Cardiac septum (tissue), 1 donor: Measurements from ENCODE around the gene IL2RG. TPM values are rescaled to one million over a fixed set of nuclear protein-coding genes. Genes with fewer than 3 reads are reported as not detected.

ENCODE experiments used
- DNase-seq: peaks from one replicate; pipeline ENCODE4 v3.0.0-alpha.2; 2020; ENCODE audit warnings: low spot score
- intact Hi-C: fragments of 100-400 bp; cut with DNase I; formaldehyde crosslinking; loops from one replicate; pipeline ENCODE4 v1.14.0; 2022
- long read RNA-seq: library from polyadenylated mRNA; unstranded; transcript quantifications from one replicate; pipeline ENCODE4 v2.0.0, GENCODE V29; 2021
- total RNA-seq: library from RNA; stranded (reverse); fragmentation: NEBNext Ultra II Directional; extraction: Animal tissue kit (Norgen Biotek cat#: 25700); gene quantifications from one replicate; pipeline ENCODE4 v1.2.1, GENCODE V29; 2021
- donor health status: DM: no; HTN: no; CAD: no.

Gene IL2RG
- total RNA-seq = 2.3 TPM
- long read RNA-seq = 0 reads

DNA sequence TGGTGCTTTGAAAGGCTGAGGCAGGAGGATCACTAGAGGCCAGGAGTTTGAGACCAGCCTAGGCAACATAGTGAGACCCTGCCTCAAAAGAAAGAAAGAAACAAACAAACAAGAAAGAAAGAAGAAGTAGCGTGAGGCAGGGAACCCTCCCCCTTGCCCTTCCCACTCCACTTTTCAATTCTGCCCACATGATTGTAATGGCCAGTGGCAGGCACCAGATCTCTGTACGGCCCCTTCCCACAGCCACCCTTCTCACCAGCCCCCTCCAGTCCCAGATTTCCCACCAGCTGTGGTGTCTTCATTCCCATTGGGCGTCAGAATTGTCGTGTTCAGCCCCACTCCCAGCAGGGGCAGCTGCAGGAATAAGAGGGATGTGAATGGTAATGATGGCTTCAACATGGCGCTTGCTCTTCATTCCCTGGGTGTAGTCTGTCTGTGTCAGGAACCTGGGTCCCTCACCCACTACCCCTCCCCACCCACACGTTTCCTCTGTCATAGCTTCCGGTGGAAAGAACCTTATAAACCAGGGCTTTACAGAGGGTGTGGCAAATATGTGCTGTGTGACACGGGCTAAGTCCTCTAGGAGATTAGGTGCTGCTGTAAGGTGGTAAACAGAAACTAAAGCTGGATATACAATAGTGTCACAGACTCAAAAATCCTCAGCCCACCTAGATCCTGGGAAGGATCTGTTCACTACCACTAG is at the start of gene IL2RG:
TSS of gene IL2RG (minus strand) at position 437 of the 703 bp plus-strand sequence. CDS start at position 399, 38 bp downstream.
- no peak for DNase-seq
- intact Hi-C loops = no loop called here

DNA sequence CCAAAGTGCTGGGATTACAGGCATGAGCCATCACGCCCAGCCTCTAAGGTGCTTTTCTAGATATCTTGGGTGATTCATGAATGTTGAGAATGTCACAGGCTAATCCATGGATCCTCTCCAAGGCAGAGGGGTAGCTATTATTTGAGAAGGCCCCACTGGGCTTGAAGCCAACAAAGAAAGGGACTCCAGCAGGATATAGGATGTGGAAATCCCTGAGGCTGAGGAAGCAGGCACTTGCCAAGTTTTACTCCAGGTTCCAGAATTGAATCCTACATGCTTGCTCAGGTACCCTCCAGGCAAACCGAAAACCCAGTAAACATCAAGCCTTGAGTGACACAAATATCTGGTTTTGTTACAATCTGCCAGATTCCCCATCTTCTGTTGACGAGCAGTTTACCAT is 49.1 kb upstream of the IL2RG start:
- intact Hi-C loops = no loop called here

DNA sequence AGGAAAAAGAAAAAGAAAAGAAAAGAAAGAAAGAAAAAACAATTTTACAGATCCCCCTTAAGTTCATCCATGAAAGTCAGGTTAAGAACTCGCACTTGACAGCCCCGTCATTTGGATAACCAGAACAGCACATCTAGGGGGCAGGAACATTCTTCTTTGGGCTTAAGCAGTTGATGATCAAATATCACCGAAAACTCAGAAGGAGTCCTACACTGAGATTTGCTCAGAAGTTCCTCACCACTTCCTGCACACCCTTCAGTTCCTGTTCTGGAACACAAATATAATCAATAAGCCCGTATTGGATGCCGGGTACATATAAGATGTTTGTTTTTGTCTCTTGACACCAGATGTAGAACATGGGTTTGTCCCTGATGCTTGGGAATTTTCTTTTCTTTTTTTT is 48.0 kb upstream of the IL2RG start:
- DNase-seq = no peak
- intact Hi-C loops = no loop called here

More for the DNA sequence above, 49.1 kb upstream of the IL2RG start:
- DNase-seq = no peak

GRCh38 chrX:71158603-71159002 is 47.2 kb upstream of the IL2RG start:
- DNase-seq = no peak
- intact Hi-C loops = no loop called here

DNA sequence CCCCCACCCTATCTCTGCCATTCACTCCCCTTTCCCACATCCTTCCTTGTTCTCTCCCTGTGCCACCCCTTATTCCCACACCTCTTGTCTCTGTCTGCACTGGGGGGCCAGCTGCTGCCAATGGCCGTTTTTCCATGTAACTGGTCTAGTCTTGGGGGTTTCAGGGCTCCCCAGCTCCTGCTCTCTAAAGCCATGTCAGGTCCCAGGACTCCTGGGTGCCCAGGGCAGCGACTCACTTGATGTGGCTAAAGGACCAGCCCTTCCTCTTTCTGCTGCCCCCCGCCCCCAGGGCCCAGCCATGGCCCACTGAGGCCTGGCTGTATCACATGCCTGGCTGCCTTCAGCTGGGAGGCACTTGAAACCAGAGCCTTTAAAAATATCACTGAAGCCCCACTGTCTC is 43.3 kb upstream of the IL2RG start:
- DNase-seq = no peak
- intact Hi-C loops = no loop called here

- intact Hi-C loops = no loop called here
These were observed 42.8 kb upstream of the IL2RG start for GRCh38 chrX:71154196-71154595.

DNA sequence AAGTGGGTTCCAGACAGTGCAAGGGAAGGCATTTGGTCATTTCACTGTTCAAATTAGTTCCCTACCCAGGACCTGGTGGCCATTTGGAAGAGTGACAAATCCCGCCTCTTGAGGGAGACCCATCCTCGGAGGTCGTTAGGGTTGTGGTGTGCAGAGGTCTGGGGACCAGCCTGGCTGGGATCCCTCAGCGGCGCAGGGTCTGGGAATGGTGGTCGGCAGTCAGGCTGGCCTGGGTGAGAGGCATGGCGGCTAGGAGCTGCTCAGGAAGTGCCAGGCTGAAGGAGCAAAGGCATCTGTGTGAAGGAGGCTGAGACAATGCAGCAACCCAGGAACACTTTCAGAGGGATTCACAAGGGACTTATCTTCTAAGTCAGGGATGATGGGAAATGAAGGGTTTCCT is 40.0 kb upstream of the IL2RG start:
- intact Hi-C loops = no loop called here
- DNase-seq = no peak

More at GRCh38 chrX:71154196-71154595, 42.8 kb upstream of the IL2RG start:
- no peak for DNase-seq

GRCh38 chrX:71148278-71148663 is 36.9 kb upstream of the IL2RG start:
- intact Hi-C loops = no loop called here
- no peak for DNase-seq

GRCh38 chrX:71147496-71148277 is 36.3 kb upstream of the IL2RG start:
- no peak for DNase-seq
- intact Hi-C loops = no loop called here

GRCh38 chrX:71144651-71145050 is 33.3 kb upstream of the IL2RG start, which contains the start of gene NLGN3:
TSS of gene NLGN3 (plus strand) at chrX:71144841. CDS start at chrX:71147750, 2,909 bp downstream.
- intact Hi-C loops = no loop called here
- DNase-seq = no peak

GRCh38 chrX:71143508-71143907 is 32.1 kb upstream of the IL2RG start:
- no peak for DNase-seq
- intact Hi-C loops = no loop called here

DNA sequence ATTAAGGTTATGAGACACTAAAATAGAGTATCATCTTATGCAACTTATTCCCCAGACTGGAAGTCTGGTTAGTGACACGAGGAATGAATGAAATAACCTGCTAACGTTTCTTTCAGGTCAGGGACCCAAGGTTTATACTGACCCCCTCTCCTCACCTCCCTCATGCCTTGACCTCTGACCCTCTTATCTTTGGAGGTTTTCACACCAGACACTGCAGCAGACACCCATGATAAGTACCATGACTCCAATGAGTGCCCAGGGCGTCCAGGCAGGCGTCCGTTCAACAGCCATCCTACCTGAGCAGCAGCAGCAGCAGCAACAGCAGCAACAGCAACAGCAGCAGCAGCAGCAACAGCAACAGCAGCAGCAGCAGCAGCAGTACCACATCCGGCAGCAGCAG is 29.1 kb upstream of the IL2RG start:
- intact Hi-C loops = no loop called here
- DNase-seq = no peak

DNA sequence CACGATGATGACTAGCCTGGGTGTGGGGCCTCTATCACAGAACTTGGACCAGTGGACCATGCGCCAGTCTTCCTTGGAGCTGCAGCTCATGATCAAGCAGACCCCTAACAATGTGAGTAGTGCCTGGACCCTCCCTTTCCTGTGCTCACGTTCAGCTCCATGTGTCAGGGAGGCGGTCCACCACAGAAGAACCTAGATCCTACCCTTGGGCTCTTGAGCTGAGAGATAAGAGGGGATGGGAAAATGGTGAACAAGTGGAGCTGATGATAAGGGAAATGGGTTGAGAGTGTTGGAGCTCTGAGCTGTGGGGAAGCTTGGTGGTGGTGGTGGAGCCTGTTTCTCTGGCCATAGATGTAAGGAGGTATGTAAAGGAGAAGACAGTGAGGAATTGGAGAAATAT is 20.1 kb upstream of the IL2RG start:
- intact Hi-C loops = loop anchor here (5.0 kb wide), 1 partner anchor 34 kb away; the partner anchor contains the start of gene FOXO4
- no peak for DNase-seq

DNA sequence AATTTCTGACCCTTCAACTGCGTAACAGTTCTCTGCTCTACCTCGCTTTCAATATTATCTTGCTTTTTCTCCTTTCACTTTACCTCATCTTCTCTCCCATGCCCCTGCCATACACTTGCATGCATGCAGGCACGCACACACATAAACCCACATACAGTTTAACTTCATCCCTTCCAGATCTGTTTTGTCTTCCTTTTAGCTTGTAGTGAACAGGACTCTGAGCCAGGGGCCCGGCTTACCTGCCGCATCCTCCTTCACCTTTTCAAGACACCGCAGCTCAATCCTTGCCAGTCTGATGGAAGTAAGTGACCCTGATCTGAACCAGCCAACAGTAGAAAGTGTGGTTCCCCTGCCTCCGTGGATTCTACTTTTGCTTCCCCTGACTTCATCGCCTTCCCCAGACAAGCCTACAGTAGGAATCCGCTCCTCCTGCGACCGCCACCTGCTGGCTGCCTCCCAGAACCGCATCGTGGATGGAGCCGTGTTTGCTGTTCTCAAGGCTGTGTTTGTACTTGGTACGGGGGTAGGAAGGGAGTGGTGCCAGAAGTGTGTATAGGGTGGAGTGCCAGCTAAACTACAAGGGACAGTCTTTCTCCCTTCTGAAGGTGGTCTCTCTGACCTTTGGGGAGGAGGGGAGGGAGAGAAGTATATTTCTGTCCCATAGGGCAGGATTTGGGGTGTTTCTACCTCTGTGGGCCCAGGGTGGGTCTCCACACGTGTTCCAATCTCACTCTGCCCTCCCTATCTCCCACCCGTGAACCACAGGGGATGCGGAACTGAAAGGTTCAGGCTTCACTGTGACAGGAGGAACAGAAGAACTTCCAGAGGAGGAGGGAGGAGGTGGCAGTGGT is 17.8 kb upstream of the IL2RG start:
- DNase-seq = peak; percentile 87
- intact Hi-C loops = no loop called here

- no peak for DNase-seq
- intact Hi-C loops = no loop called here
These were observed 16.9 kb upstream of the IL2RG start for GRCh38 chrX:71128166-71128833.

DNA sequence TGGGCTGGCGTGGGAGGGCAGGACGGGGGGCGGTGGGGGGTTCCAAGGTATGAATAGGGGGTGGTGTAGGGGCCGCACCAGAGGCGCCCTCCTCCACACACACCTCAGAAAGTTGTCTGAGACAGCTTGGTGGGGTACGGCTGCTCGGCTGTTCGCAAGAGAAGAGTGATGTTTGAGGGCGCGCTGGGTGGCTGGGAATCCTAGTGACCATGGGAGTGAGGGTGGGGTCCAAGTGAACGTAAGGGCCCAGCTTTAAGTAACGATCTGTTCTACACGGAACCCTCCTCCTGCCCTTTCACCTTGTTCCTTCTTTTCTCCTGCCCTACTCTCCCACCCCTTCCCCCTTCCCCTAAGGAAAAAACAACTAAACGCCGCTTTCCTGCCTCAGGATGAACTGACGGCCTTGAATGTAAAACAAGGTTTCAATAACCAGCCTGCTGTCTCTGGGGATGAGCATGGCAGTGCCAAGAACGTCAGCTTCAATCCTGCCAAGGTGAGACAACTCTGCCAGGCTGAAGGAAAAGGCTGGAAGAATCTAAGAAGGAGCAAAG is 7.7 kb upstream of the IL2RG start:
- intact Hi-C loops = no loop called here
- no peak for DNase-seq

DNA sequence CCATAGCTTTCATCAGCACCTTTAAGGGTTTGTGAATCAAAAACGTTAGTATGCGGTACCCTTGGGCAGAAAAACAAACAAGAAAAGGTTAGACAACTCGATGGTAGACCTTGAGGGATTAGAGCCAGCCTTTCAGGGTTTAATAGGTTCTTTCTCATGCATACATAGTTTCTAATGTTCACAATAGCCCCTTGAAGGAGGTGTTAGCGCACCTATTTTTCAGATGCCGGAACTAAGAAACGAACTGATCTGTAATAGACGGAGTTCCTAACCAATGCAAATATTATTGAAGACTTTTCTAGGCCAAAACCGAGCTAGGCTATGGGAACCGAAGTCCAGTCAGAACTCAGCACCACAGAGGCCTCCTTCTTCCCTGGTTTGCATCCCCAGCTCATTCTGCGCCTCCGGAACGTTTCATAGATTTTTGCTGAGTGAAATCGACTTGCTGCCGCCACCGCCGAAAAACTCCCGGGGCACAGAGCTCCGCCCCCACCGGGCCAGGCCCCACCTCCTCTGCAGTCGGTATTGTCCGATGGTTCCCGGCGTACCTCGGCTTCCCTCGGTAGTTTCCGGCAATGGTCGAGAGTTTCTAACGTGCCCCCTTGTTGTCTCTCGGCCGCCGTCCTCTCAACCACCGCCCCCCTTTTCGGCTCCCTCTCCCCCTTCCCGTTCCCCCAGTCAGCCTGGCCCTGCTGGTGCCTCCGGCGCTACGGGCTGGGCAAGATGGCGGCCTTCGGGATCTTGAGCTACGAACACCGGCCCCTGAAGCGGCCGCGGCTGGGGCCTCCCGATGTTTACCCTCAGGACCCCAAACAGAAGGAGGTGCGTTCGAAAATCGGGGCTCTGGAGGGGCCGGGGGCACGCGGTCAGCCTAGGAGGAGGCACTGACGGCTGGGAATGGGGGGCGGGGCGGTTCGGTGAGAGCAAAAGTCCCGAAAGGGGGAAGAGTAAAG is 6.9 kb upstream of the IL2RG start, which contains the start of gene MED12:
TSS of gene MED12 (plus strand) at position 565 of the 953 bp plus-strand sequence. CDS start at position 724, 159 bp downstream.
- DNase-seq = peak; percentile 92
- intact Hi-C loops = no loop called here

GRCh38 chrX:71117358-71117757 is 6.0 kb upstream of the IL2RG start:
- intact Hi-C loops = no loop called here
- DNase-seq = no peak
